Spleen (tissue), 11 donors: ENCODE measurements around the gene PRPH. TPM values are rescaled to one million over a fixed set of nuclear protein-coding genes. Genes with fewer than 3 reads are reported as not detected.
"Not testable (repeated sequence)": the region's sequence is repeated elsewhere in the genome, so short reads cannot be mapped to it uniquely, and the experiment has no call there.

ENCODE experiments used
- DNase-seq: peaks from one replicate; pipeline ENCODE4 v3.0.0-alpha.2; 2020
- H3K27ac ChIP-seq, 8 donors: fragments of 200-600 bp; sonication (generic) in 7 of 8; 1 replicate in 4 of 8; 2 replicates in 4 of 8; pipeline versions ENCODE4 v1.5.0 to v1.8.0; 2016 to 2021; ENCODE audit warnings: inconsistent platforms in 4 of 8, mild to moderate bottlenecking in 4 of 8, moderate library complexity in 1 of 8
- H3K27me3 ChIP-seq, 7 donors: fragments of 200-600 bp; sonication (generic) in 6 of 7; replicated peaks in 1 of 7; 1 replicate in 4 of 7; 2 replicates in 3 of 7; pipeline versions ENCODE4 v1.5.0 to v1.8.0; 2016 to 2021; ENCODE audit warnings: inconsistent platforms in 3 of 7, mild to moderate bottlenecking in 1 of 7
- H3K36me3 ChIP-seq, 6 donors: fragments of 200-600 bp; sonication (generic) in 5 of 6; 1 replicate in 4 of 6; 2 replicates in 2 of 6; pipeline versions ENCODE4 v1.5.0 to v1.8.0; 2016 to 2021; ENCODE audit warnings: inconsistent platforms in 2 of 6
- H3K4me1 ChIP-seq, 6 donors: fragments of 200-600 bp; sonication (generic) in 5 of 6; 1 replicate in 3 of 6; 2 replicates in 3 of 6; pipeline versions ENCODE4 v1.5.0 to v1.8.0; 2016 to 2021; ENCODE audit warnings: inconsistent platforms in 3 of 6
- H3K4me3 ChIP-seq, 8 donors: fragments of 200-600 bp; sonication (generic) in 7 of 8; 1 replicate in 4 of 8; 2 replicates in 4 of 8; pipeline versions ENCODE4 v1.5.0 to v1.8.0; 2016 to 2021; ENCODE audit warnings: inconsistent platforms in 4 of 8, mild to moderate bottlenecking in 4 of 8, moderate library complexity in 2 of 8
- H3K9me3 ChIP-seq, 8 donors: fragments of 200-600 bp; sonication (generic) in 7 of 8; 1 replicate in 4 of 8; 2 replicates in 4 of 8; pipeline versions ENCODE4 v1.5.0 to v1.8.0; 2016 to 2021; ENCODE audit warnings: inconsistent platforms in 4 of 8
- POLR2A ChIP-seq, 3 donors: fragments of 450-650 bp; IDR thresholded peaks; one replicate each; pipeline ENCODE4 v1.5.1; 2017; ENCODE audit warnings: antibody characterized with exemption in 3 of 3, mild to moderate bottlenecking in 1 of 3
- POLR2AphosphoS5 ChIP-seq, 3 donors: sonication (generic); formaldehyde crosslinking; IDR thresholded peaks; one replicate each; pipeline ENCODE4 v1.5.1; 2017; ENCODE audit warnings: antibody characterized with exemption in 3 of 3
- WGBS, 5 donors: extraction: QIAGEN DNeasy Blood & Tissue Kit in 3 of 5; methylation state at CpG; one replicate each; pipeline versions ENCODE4 v1.1.5 to v1.1.7; 2013 to 2018; 5-methylcytosine and 5-hydroxymethylcytosine counted together
- intact Hi-C: fragments of 100-400 bp; cut with DNase I; formaldehyde crosslinking; loops from one replicate; pipeline ENCODE4 v1.15.0; 2023; ENCODE audit warnings: low total_unique reads
- polyA plus RNA-seq, 3 donors: library from polyadenylated mRNA; stranded (reverse); fragments of 200-250 nt; gene quantifications; one replicate each; pipeline ENCODE4 v1.2.1, GENCODE V29; 2013
- total RNA-seq, 7 donors: library from RNA; depleted of rRNA in 3 of 7; stranded (reverse); fragments of >200 nt in 3 of 7; fragmentation: NEBNext Ultra II Directional in 4 of 7; extraction: Animal tissue kit (Norgen Biotek cat#: 25700) in 4 of 7; gene quantifications; one replicate each; pipeline versions ENCODE4 v1.1.0 to v1.2.1, GENCODE V29; 2016 to 2021
- TF ChIP-seq, protein P1 (sequence below), 11 experiments: fragments of 200-600 bp in 7 of 11; fragments of 450-650 bp in 4 of 11; sonication (generic) in 4 of 11; IDR thresholded peaks in 8 of 11; conservative IDR thresholded peaks in 3 of 11; 1 replicate in 7 of 11; 2 replicates in 4 of 11; pipeline versions ENCODE4 v1.4.0 to v1.8.0; 2016 to 2021; ENCODE audit warnings: antibody characterized with exemption in 11 of 11, inconsistent platforms in 4 of 11, mild to moderate bottlenecking in 1 of 11
- donor health status: healthy with polysubstance abuse.
- donor health status: DM: no; HTN: no; CAD: no; lungs with moderate emphysema.
- donor health status: DM: no; HTN: no; CAD: no.
- donor health status: Bipolar disorder and iron deficiency.
- donor health status: healthy.
- donor health status: DM: no; HTN: no; CAD: no.
- donor health status: DM: yes; HTN: yes; CAD: no.

PRPH gene
- total and polyA plus RNA-seq, 10 donors: 0.26 to 3.0 (median 1.0) TPM

DNA sequence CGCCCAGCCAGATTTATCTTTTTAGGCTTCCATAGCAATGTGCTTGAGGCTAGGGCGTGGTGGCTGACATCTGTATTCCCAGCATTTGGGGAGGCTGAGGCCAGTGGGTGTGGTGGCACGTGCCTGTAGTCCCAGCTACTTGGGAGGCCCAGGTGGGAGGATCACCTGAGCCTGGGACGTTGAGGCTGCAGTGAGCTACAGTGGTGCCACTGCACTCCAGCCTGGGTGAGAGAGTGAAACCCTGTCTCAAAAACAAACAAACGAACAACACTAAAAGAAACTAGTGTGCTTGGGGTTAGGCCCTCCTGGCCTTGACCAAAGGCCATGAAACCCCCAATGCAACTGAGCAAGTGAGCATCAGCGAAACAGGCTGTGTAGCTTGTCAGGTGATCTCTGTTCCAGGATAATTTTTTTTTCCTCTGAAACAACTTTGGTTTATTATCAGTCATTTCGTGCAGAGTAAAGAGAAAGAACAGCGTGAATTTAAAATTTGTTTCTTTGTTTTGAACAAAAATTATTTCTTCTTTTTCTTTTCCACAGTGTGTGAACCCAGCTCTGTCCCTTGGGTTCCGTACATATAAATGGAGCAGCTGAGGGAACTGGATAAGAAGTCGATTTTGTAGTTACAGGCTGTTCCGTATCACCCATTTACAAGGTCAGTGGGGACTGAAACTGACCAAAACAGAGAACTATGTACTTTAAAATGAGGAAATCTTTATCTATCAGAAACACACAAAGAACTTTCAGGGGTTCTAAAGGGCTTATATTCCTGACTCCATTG, 38.9 kb upstream of the PRPH start:
- DNase-seq: no peak

DNA sequence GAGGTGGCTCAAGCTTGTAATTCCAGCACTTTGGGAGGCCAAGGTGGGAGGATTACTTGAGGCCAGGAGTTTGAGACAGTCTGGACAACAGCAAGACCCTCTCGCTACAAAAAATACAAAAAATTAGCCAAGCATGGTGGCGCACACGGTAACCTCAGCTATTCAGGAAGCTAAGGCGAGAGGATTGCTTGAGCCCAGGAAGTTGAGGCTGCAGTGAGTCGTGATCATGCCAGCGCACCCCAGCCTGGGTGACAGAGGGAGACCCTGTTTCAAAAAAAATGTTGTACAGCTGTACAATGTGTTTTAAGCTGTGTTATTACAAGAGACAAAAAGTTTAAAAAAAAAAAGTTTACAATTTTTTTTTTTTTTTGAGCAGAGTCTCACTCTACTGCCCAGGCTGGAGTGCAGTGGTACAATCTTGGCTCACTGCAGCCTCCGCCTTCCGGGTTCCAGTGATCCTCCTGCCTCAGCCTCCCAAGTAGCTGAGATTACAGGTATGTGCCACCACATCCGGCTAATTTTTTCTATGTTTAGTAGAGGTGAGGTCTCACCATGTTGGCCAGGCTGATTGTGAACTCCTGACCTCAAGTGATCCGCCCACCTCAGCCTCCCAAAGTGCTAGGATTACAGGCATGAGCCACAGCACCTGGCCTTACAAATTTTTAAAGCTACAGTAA, 37.3 kb upstream of the PRPH start:
- intact Hi-C loops, H3K27ac ChIP-seq, H3K9me3 ChIP-seq, H3K4me3 ChIP-seq, DNase-seq, H3K27me3 ChIP-seq, H3K36me3 ChIP-seq: not testable (repeated sequence)
- WGBS, 5 donors: 64 to 81% (median 70%) methylated on average over 10 of the region's 10 CpGs
- peaks cover 0 to 37% (median 3%) of the 10 kb centered on the region in 6 donors for H3K4me1 ChIP-seq

More for the DNA sequence above, 38.9 kb upstream of the PRPH start:
- Histone ChIP-seq H3K4me1 (peaks cover 0 to 26% (median 3%) of the 10 kb centered on the region in 6 donors), H3K9me3 (no peaks in the 10 kb centered on the region), H3K36me3 (no peaks in the 10 kb centered on the region), H3K27me3 (no peaks in the 10 kb centered on the region), H3K4me3 (no peak overlapping the region), H3K27ac (peak overlapping the region in 4 of 8 donors; percentile 18 to 50 (median 32))
- 86 to 93% (median 89%) methylated on average over 11 of the region's 11 CpGs for WGBS, 5 donors
- TF ChIP-seq, protein P1, sequence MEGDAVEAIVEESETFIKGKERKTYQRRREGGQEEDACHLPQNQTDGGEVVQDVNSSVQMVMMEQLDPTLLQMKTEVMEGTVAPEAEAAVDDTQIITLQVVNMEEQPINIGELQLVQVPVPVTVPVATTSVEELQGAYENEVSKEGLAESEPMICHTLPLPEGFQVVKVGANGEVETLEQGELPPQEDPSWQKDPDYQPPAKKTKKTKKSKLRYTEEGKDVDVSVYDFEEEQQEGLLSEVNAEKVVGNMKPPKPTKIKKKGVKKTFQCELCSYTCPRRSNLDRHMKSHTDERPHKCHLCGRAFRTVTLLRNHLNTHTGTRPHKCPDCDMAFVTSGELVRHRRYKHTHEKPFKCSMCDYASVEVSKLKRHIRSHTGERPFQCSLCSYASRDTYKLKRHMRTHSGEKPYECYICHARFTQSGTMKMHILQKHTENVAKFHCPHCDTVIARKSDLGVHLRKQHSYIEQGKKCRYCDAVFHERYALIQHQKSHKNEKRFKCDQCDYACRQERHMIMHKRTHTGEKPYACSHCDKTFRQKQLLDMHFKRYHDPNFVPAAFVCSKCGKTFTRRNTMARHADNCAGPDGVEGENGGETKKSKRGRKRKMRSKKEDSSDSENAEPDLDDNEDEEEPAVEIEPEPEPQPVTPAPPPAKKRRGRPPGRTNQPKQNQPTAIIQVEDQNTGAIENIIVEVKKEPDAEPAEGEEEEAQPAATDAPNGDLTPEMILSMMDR (IDR thresholded peaks at IDR 0.05 in 8 of 11, conservative IDR thresholded peaks at IDR 0.05 in 3 of 11): no peak
- TF ChIP-seq POLR2A (IDR thresholded peaks at IDR 0.05): no peak
- no peak for TF ChIP-seq POLR2AphosphoS5 (IDR thresholded peaks at IDR 0.05)
- intact Hi-C loops: no loop called here

- intact Hi-C loops: no loop called here
- Histone ChIP-seq H3K4me1 (peaks cover 0 to 55% (median 18%) of the 10 kb centered on the region in 6 donors), H3K4me3 (no peak overlapping the region), H3K27me3 (no peaks in the 10 kb centered on the region), H3K27ac (no peak overlapping the region), H3K36me3 (no peaks in the 10 kb centered on the region), H3K9me3 (no peaks in the 10 kb centered on the region)
- WGBS, 5 donors: 87 to 98% (median 95%) methylated on average over 4 of the region's 4 CpGs
- no peak for TF ChIP-seq POLR2A (IDR thresholded peaks at IDR 0.05)
- TF ChIP-seq POLR2AphosphoS5 (IDR thresholded peaks at IDR 0.05): no peak
- TF ChIP-seq, protein P1 (IDR thresholded peaks at IDR 0.05 in 8 of 11, conservative IDR thresholded peaks at IDR 0.05 in 3 of 11): no peak
- DNase-seq: no peak
Observed at GRCh38 chr12:49259452-49259851, 35.5 kb upstream of the PRPH start.

GRCh38 chr12:49260166-49260565, 34.8 kb upstream of the PRPH start:
- H3K36me3 ChIP-seq: no peaks in the 10 kb centered on the region
- H3K9me3 ChIP-seq: no peaks in the 10 kb centered on the region
- no peaks in the 10 kb centered on the region for H3K27me3 ChIP-seq
- no peak for DNase-seq
- TF ChIP-seq POLR2A (IDR thresholded peaks at IDR 0.05) (no peak), POLR2AphosphoS5 (IDR thresholded peaks at IDR 0.05) (no peak)
- TF ChIP-seq, protein P1 (IDR thresholded peaks at IDR 0.05 in 8 of 11, conservative IDR thresholded peaks at IDR 0.05 in 3 of 11): no peak
- H3K27ac ChIP-seq: peak overlapping the region in 4 of 8 donors; percentile 2 to 29 (median 8)
- peaks cover 0 to 58% (median 18%) of the 10 kb centered on the region in 6 donors for H3K4me1 ChIP-seq
- intact Hi-C loops: no loop called here
- H3K4me3 ChIP-seq: no peak overlapping the region
- 36 to 60% (median 52%) methylated on average over 3 of the region's 3 CpGs for WGBS, 5 donors
